AG04449 (cell line): ENCODE results near the gene GALNTL6.

Experiments
- CTCF ChIA-PET: fragments of 350-600 bp; formaldehyde crosslinking; extraction: SDS; loops from one replicate; lab custom pipeline; 2021; ENCODE audit warnings: antibody characterized with exemption; lab: Yijun Ruan, JAX
- POLR2A ChIA-PET: fragments of 400-600, 350-600 bp; formaldehyde crosslinking; extraction: SDS; loops from one replicate; lab custom pipeline; 2020; ENCODE audit warnings: antibody characterized with exemption, inconsistent platforms; lab: Yijun Ruan, JAX
- DNase-seq: peaks from one replicate; pipeline ENCODE4 v3.0.0-alpha.2; 2010; ENCODE audit warnings: low read depth, low spot score
- H3K4me3 ChIP-seq: 2 replicates; pipeline ENCODE4 v1.5.1; 2011; ENCODE audit warnings: low read depth, mild to moderate bottlenecking, control low read depth, low read length
- TF ChIP-seq, protein P1 (sequence below): IDR thresholded peaks from one replicate; pipeline ENCODE4 v1.5.1; 2011; ENCODE audit warnings: mild to moderate bottlenecking, moderate library complexity, low read length, control low read depth, inconsistent platforms; ENCODE audit not compliant: insufficient read depth; ENCODE audit errors: missing control alignments

GALNTL6 gene

DNA sequence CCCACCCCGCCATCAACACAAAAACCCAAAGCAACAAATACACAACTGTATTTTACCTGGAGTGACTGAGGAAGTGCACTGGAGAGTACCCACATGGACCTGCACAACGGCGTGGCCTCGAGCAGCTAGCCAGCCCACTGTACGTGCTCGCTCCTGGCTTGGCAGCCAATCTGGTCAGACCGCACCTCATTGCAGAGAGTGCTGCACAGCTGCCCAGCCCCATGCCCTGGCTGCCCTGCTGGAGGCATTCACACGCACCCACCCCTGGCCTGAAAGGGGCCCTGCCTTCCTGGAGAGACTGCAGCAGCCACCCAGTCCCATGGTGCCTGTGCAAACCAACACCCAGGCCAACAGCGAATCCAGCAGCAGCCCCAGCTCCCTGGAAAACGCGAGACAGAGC lies 116.3 kb downstream of the GALNTL6 start:
- no peak overlapping the region for H3K4me3 ChIP-seq
- DNase-seq = no peak
- ChIA-PET CTCF (no interaction called here), POLR2A (no interaction called here)
- TF ChIP-seq, protein P1, sequence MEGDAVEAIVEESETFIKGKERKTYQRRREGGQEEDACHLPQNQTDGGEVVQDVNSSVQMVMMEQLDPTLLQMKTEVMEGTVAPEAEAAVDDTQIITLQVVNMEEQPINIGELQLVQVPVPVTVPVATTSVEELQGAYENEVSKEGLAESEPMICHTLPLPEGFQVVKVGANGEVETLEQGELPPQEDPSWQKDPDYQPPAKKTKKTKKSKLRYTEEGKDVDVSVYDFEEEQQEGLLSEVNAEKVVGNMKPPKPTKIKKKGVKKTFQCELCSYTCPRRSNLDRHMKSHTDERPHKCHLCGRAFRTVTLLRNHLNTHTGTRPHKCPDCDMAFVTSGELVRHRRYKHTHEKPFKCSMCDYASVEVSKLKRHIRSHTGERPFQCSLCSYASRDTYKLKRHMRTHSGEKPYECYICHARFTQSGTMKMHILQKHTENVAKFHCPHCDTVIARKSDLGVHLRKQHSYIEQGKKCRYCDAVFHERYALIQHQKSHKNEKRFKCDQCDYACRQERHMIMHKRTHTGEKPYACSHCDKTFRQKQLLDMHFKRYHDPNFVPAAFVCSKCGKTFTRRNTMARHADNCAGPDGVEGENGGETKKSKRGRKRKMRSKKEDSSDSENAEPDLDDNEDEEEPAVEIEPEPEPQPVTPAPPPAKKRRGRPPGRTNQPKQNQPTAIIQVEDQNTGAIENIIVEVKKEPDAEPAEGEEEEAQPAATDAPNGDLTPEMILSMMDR = no peak

DNA sequence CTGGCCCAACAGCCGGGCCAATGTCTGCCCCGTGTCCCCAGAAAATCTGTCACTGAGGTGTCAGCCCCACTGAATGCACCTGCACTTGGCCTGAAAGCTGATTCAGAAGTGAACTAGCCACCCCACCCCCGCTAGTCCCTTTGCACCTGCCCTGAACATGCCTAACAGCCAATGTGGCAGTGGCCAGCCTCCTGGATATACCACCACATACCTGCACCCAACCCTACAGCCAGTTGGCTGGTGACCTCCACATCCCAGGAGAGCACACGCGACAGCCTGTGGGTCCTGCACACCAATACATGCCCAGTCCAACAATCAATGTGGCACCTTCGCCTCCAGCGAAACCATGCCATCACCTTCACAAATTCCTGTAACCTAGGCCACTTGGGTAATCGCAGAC lies 116.7 kb downstream of the GALNTL6 start:
- CTCF ChIA-PET = no interaction called here
- H3K4me3 ChIP-seq = no peak overlapping the region
- TF ChIP-seq, protein P1 = no peak
- DNase-seq = no peak
- POLR2A ChIA-PET = no interaction called here

DNA sequence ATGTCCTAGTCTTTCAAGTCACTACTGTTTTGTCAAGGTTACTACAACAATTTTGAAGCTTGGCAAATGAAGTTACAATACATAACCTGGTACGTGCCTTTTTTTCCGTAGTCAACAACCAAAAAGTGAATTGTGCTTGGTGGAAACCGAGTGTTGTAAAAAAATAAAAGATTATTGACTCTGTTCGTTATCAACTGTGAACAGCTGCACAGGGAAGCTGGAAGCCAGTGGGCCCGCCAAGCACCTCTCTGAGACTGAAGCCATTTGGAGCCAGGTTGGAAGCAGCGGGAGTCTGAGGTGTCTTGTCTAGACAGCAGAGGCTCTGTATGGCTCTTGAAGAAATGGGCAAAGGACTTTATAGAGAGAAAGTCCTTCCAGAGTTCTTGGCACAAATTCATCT lies 119.0 kb downstream of the GALNTL6 start:
- CTCF ChIA-PET = no interaction called here
- DNase-seq = no peak
- H3K4me3 ChIP-seq = no peak overlapping the region
- POLR2A ChIA-PET = no interaction called here
- TF ChIP-seq, protein P1 = no peak

DNA sequence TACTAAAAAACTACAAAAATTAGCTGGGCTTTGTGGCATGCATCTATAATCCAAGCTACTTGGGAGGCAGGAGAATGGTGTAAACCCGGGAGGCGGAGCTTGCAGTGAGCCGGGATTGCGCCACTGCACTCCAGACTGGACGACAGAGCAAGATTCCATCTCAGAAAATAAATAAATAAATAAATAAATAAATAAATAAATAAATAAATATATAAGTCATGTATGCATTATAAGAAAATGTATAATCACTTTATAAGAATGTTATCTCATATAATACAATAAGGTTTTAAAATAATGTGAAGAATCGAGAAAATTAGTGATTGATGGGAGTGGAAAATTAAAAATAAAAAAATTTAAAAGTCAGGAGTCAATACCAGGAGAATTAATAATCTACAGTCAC lies 127.5 kb downstream of the GALNTL6 start:
- DNase-seq = no peak
- TF ChIP-seq, protein P1 = no peak
- ChIA-PET CTCF (no interaction called here), POLR2A (no interaction called here)
- H3K4me3 ChIP-seq = no peak overlapping the region

DNA sequence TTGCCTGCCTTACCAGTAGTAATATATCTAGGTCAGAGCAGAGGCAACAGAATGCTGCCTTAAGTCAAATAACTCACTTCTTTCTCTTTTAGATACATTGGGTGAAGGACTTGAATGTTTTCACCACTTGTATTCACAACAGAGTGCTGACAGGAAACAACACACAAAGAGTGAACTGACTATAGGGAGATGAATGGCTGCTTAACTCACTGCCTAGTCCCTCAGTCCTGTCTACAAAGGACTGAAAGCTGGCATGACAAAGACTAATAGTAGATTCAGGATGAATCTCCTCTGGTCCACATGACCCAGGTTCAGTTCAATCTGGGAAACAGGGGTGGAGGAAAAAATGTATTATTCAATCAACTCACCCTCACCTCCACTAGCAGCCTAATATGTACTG lies 134.2 kb downstream of the GALNTL6 start:
- CTCF ChIA-PET = no interaction called here
- no peak for DNase-seq
- H3K4me3 ChIP-seq = no peak overlapping the region
- TF ChIP-seq, protein P1 = no peak
- POLR2A ChIA-PET = no interaction called here

DNA sequence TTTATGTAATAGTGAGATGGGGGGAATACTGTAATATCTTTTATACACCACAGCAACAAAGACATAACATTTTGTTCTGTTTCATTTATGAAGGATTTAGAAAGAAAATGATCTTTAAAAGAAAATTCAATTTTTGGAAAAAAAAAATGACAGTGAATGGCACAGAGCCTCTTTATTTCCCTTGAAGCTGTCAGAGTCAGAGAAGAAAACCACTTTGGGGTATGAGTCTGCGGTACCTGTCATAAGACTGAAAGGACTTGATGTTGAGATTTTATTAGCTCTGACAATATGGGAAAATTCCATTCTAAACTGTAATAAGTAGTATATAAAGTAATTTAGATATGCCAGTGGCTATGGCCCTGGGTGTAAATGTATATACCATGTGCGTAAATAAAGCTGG lies 134.8 kb downstream of the GALNTL6 start:
- ChIA-PET CTCF (no interaction called here), POLR2A (no interaction called here)
- DNase-seq = no peak
- TF ChIP-seq, protein P1 = no peak
- H3K4me3 ChIP-seq = no peak overlapping the region
